Vagina (tissue), 2 donors: Measurements from ENCODE around the gene ALG11.

Experiments
- POLR2A ChIP-seq, 2 donors: fragments of 450-650 bp; IDR thresholded peaks; one replicate each; pipeline ENCODE4 v1.6.1; 2017; ENCODE audit warnings: antibody characterized with exemption in 2 of 2, mild to moderate bottlenecking in 2 of 2, moderate library complexity in 2 of 2
- POLR2AphosphoS5 ChIP-seq, 2 donors: sonication (generic); formaldehyde crosslinking; IDR thresholded peaks; one replicate each; pipeline ENCODE4 v1.9.0; 2017; ENCODE audit warnings: antibody characterized with exemption in 2 of 2, mild to moderate bottlenecking in 2 of 2, low read depth in 1 of 2; ENCODE audit not compliant: insufficient read depth in 1 of 2
- TF ChIP-seq, protein P1 (sequence below), 3 experiments: fragments of 450-650 bp in 2 of 3; fragments of 200-600 bp in 1 of 3; sonication (generic) in 1 of 3; IDR thresholded peaks; one replicate each; pipeline ENCODE4 v1.5.1; 2017 to 2019; ENCODE audit warnings: antibody characterized with exemption in 3 of 3, mild to moderate bottlenecking in 2 of 3, moderate library complexity in 2 of 3

DNA sequence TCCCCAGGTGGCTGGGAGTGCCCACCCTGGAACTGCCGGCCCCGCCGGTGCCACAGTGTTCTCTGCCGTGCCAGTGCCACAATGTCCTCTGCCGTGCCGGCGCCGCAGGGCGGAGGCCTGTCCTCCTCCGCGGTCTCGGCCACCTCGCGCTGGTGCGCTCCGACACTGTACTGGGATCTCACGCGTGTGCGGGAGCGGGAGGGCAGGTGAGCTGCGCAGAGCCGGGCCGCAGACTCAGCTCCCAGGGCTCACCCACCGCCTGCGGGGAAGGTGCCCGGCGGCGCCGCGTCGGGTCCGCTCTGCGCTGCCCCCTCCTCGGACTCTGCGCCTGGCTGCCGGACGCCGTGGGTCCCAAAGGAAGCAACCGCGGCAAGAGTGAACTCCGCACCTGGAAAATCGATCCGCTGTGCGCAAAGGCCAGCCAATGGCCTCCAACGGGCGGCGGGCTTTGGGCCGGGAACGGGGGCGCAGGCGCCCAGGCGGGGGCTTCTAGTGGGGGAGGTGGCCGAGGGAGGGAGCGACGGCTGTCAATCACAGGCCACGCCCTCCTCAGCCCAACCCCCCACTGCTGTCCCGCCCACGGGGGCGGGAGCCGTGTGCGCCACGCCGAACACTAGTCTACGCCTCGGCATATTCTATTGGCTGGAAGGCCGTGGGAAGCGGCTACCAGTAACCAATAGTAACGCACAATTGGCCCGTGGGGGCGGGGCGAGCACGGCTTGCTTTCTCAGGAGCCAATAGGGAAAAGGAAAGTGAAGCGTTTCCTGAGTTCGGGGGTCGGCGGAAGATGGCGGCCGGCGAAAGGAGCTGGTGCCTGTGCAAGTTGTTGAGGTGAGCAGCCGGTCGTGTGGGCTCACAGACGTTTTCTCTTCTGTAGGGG lies at the start of gene ALG11:
- TF ChIP-seq, protein P1, sequence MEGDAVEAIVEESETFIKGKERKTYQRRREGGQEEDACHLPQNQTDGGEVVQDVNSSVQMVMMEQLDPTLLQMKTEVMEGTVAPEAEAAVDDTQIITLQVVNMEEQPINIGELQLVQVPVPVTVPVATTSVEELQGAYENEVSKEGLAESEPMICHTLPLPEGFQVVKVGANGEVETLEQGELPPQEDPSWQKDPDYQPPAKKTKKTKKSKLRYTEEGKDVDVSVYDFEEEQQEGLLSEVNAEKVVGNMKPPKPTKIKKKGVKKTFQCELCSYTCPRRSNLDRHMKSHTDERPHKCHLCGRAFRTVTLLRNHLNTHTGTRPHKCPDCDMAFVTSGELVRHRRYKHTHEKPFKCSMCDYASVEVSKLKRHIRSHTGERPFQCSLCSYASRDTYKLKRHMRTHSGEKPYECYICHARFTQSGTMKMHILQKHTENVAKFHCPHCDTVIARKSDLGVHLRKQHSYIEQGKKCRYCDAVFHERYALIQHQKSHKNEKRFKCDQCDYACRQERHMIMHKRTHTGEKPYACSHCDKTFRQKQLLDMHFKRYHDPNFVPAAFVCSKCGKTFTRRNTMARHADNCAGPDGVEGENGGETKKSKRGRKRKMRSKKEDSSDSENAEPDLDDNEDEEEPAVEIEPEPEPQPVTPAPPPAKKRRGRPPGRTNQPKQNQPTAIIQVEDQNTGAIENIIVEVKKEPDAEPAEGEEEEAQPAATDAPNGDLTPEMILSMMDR (IDR thresholded peaks at IDR 0.05), result no peak
- TF ChIP-seq POLR2A (IDR thresholded peaks at IDR 0.05), result no peak
- peak; percentile 74 to 93 for TF ChIP-seq POLR2AphosphoS5 (IDR thresholded peaks at IDR 0.05; ENCODE audit: insufficient read depth in 1 of 2, low read depth in 1 of 2)
